ENCODE measurements around the gene C15orf40.

C15orf40 gene

GRCh38 chr15:83011271-83012075 lies at the start of gene C15orf40:
TSS of gene C15orf40 (minus strand) at chr15:83011639. CDS start at chr15:83011607, 32 bp downstream.
- peak within 1 kb of the TSS; percentile 94 for H3K4me3 ChIP-seq (ENCODE audit: low read depth, low read length)
- TF ChIP-seq CTCF (IDR thresholded peaks at IDR 0.05; ENCODE audit: insufficient read depth, low read depth, low read length, missing control alignments), result peak; percentile 71
- peak; percentile 97 for DNase-seq (ENCODE audit: low read depth)

- no peak for TF ChIP-seq CTCF (IDR thresholded peaks at IDR 0.05; ENCODE audit: insufficient read depth, low read depth, low read length, missing control alignments)
- no peak for DNase-seq (ENCODE audit: low read depth)
- H3K4me3 ChIP-seq (ENCODE audit: low read depth, low read length), result no peak overlapping the region
Observed at GRCh38 chr15:83057696-83058376, 46.4 kb upstream of the C15orf40 start.

- TF ChIP-seq CTCF (IDR thresholded peaks at IDR 0.05; ENCODE audit: insufficient read depth, low read depth, low read length, missing control alignments), result no peak
- no peak for DNase-seq (ENCODE audit: low read depth)
- no peak overlapping the region for H3K4me3 ChIP-seq (ENCODE audit: low read depth, low read length)
Observed at GRCh38 chr15:83057002-83057401, 45.6 kb upstream of the C15orf40 start.

- H3K4me3 ChIP-seq (ENCODE audit: low read depth, low read length), result no peak overlapping the region
- TF ChIP-seq CTCF (IDR thresholded peaks at IDR 0.05; ENCODE audit: insufficient read depth, low read depth, low read length, missing control alignments), result no peak
- no peak for DNase-seq (ENCODE audit: low read depth)
Observed at GRCh38 chr15:83053151-83053550, 41.7 kb upstream of the C15orf40 start.

- no peak for DNase-seq (ENCODE audit: low read depth)
- TF ChIP-seq CTCF (IDR thresholded peaks at IDR 0.05; ENCODE audit: insufficient read depth, low read depth, low read length, missing control alignments), result no peak
- H3K4me3 ChIP-seq (ENCODE audit: low read depth, low read length), result no peak overlapping the region
Observed at GRCh38 chr15:83046558-83047127, 35.2 kb upstream of the C15orf40 start.

GRCh38 chr15:83044156-83044555 lies 32.7 kb upstream of the C15orf40 start:
- no peak overlapping the region for H3K4me3 ChIP-seq (ENCODE audit: low read depth, low read length)
- no peak for TF ChIP-seq CTCF (IDR thresholded peaks at IDR 0.05; ENCODE audit: insufficient read depth, low read depth, low read length, missing control alignments)
- DNase-seq (ENCODE audit: low read depth), result no peak

Data from GM12865 (cell line).